ENCODE data around the gene EIF5A. TPM values are rescaled to one million over a fixed set of nuclear protein-coding genes. Genes with fewer than 3 reads are reported as not detected.

Gene EIF5A
- total RNA-seq, 2 donors from 2014 or later: 367 to 917 TPM

GRCh38 chr17:7290685-7291084 is 16.7 kb upstream of the EIF5A start:
- H3K4me1 ChIP-seq: peaks cover 12% of the 10 kb centered on the region
- H3K9ac ChIP-seq (ENCODE audit: low read depth in 2 of 2, low read length in 2 of 2): no peak overlapping the region
- no peak for DNase-seq
- H3K27me3 ChIP-seq: peaks cover 4% of the 10 kb centered on the region
- H3K4me3 ChIP-seq: no peak overlapping the region
- TF ChIP-seq CTCF (IDR thresholded peaks at IDR 0.05): no peak
- intact Hi-C loops (cut with DNase I): no loop called here
- H3K9me3 ChIP-seq: no peaks in the 10 kb centered on the region
- H3K27ac ChIP-seq: no peak overlapping the region
- no peaks in the 10 kb centered on the region for H3K36me3 ChIP-seq

- Histone ChIP-seq H3K27me3 (peaks cover 4% of the 10 kb centered on the region), H3K36me3 (no peaks in the 10 kb centered on the region), H3K27ac (no peak overlapping the region), H3K9ac (ENCODE audit: low read depth in 2 of 2, low read length in 2 of 2) (peak overlapping the region in 1 of 2 donors; percentile 70), H3K4me3 (no peak overlapping the region), H3K9me3 (no peaks in the 10 kb centered on the region), H3K4me1 (peaks cover 16% of the 10 kb centered on the region)
- no peak for DNase-seq
- intact Hi-C loops (cut with DNase I): no loop called here
- no peak for TF ChIP-seq CTCF (IDR thresholded peaks at IDR 0.05)
Measured at GRCh38 chr17:7292194-7292593, 15.2 kb upstream of the EIF5A start.

GRCh38 chr17:7292729-7293128 is 14.7 kb upstream of the EIF5A start:
- TF ChIP-seq CTCF (IDR thresholded peaks at IDR 0.05): no peak
- H3K4me1 ChIP-seq: peaks cover 16% of the 10 kb centered on the region
- intact Hi-C loops (cut with DNase I): no loop called here
- no peak overlapping the region for H3K4me3 ChIP-seq
- no peaks in the 10 kb centered on the region for H3K9me3 ChIP-seq
- peaks cover 4% of the 10 kb centered on the region for H3K27me3 ChIP-seq
- no peak overlapping the region for H3K27ac ChIP-seq
- peak overlapping the region; percentile 24 to 70 for H3K9ac ChIP-seq (ENCODE audit: low read depth in 2 of 2, low read length in 2 of 2)
- no peaks in the 10 kb centered on the region for H3K36me3 ChIP-seq
- no peak for DNase-seq

- H3K4me3 ChIP-seq: no peak overlapping the region
Measured at GRCh38 chr17:7293159-7293558, 14.3 kb upstream of the EIF5A start.

GRCh38 chr17:7293816-7294613 is 13.4 kb upstream of the EIF5A start:
- peaks cover 4% of the 10 kb centered on the region for H3K27me3 ChIP-seq
- peak overlapping the region; percentile 76 for H3K27ac ChIP-seq
- H3K9ac ChIP-seq (ENCODE audit: low read depth in 2 of 2, low read length in 2 of 2): peak overlapping the region; percentile 43 to 70
- no peaks in the 10 kb centered on the region for H3K36me3 ChIP-seq
- no peaks in the 10 kb centered on the region for H3K9me3 ChIP-seq
- intact Hi-C loops (cut with DNase I): no loop called here
- peaks cover 16% of the 10 kb centered on the region for H3K4me1 ChIP-seq
- peak; percentile 94 for DNase-seq
- no peak for TF ChIP-seq CTCF (IDR thresholded peaks at IDR 0.05)
- H3K4me3 ChIP-seq: peak overlapping the region; percentile 26

More at GRCh38 chr17:7293159-7293558, 14.3 kb upstream of the EIF5A start:
- intact Hi-C loops (cut with DNase I): no loop called here
- no peaks in the 10 kb centered on the region for H3K36me3 ChIP-seq
- no peak for DNase-seq
- no peaks in the 10 kb centered on the region for H3K9me3 ChIP-seq
- H3K9ac ChIP-seq (ENCODE audit: low read depth in 2 of 2, low read length in 2 of 2): peak overlapping the region in 1 of 2 donors; percentile 70
- peaks cover 4% of the 10 kb centered on the region for H3K27me3 ChIP-seq
- H3K4me1 ChIP-seq: peaks cover 16% of the 10 kb centered on the region
- TF ChIP-seq CTCF (IDR thresholded peaks at IDR 0.05): no peak
- no peak overlapping the region for H3K27ac ChIP-seq

All from colonic mucosa (tissue), 4 donors.